ENCODE results near the gene PDE4D.

Gene PDE4D

GRCh38 chr5:59125011-59125961 lies 768.2 kb downstream of the PDE4D start:
- DNase-seq: no peak

DNA sequence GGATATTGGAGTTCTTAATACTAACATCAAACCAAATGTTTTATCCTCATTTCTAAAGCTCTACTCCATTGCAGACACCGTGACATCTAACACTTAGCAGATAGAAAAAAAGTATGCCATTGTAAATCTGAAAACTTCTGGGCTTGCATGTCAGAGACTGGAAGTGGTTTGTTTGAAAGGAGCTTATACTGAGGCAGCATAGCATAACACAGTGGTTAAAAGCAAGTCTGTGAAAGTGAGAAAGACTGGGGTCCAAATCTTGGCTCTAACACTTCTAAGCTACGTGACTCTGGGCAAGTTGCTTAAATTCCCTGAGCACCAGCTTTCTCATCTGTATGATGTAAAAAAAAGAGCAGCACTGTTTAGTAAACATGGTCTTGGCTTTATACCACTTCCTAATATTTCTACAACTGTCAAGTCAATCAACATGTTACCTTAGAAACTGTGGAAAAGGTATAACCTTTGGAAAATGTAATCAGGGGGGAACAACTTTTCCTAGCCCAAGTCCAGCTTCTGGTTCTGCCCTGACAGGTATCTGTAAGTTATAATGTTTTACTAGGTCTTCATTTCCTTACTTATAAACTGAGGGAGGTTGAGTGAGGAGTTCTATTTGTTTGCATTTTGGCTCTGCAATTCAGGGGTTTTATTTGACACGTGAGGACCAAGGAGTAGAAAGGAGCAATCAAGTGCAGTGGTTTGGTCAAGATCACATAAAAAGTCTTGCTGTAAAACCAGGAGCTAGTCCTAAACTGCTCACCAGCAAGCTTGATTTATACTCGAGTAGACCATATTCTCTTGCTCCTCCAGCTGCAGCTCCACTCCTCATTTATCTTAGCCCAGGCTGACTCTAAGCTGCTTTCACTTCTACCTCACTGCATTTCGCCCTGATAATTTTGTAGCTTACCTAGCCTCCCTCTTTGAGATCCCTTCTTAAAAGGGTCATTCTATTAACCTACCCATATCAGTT lies 769.6 kb downstream of the PDE4D start:
- DNase-seq: no peak

- DNase-seq: no peak
These were observed 774.0 kb downstream of the PDE4D start for GRCh38 chr5:59119480-59119879.

GRCh38 chr5:59117320-59117719 lies 776.2 kb downstream of the PDE4D start:
- no peak for DNase-seq

GRCh38 chr5:59116231-59116865 lies 777.2 kb downstream of the PDE4D start:
- DNase-seq: no peak

- DNase-seq: no peak
These were observed 778.2 kb downstream of the PDE4D start for GRCh38 chr5:59115345-59115744.

GRCh38 chr5:59109383-59109782 lies 784.1 kb downstream of the PDE4D start:
- DNase-seq: no peak

- DNase-seq: no peak
These were observed 785.8 kb downstream of the PDE4D start for GRCh38 chr5:59107692-59108091.

DNA sequence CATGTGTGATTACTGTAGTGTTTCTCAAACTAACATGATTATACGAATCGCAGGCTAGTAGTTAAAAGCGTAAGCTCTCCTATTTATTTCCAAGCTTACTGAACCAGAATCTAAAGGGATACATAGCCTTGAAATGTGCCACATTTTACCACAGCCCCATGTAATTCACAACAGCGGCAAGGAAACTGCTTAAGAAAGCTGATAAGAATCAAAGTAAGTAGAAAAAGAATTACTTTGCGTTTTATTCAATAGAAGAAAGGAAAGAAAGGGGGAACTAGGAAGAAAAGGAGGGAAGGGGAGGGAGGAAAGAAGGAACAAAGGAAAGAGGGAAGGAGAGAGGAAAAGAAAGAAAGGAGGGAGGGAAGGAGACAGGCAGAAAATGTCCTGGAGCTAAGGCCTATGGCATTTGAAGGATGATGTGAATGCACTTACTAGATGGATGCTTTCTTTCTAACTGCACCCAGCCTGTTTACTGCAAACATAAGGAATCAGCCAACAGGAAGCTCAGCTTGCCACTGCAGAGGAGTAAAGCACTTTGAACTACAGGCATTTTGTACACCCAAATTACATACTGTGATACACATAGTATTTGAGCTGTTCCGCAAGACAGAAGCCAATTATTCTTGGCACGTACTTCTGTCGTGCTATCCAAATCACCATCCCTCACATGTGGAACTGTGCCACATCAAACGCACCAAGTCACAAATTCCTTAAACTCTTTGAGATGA lies 789.0 kb downstream of the PDE4D start:
- DNase-seq: no peak

GRCh38 chr5:59103303-59103702 lies 790.2 kb downstream of the PDE4D start:
- DNase-seq: no peak

DNA sequence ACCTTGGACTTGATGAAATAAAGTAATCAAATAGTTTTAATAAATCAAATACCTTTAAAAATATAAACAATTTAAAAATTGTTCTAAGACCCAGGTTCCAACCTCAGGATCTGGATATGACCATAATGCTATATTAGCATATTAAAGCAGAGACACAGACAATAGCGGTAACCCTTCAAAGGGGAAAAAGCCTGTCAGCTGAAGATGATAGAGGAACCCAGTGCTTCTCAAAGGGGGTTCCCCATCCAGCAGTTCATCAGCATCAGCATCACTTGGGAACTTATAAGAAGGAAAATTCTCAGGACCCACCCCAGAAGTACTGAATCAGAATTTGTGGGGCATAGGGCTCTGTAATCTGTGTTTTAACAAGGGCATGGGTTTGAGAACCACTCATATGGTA lies 791.1 kb downstream of the PDE4D start:
- DNase-seq: no peak

DNA sequence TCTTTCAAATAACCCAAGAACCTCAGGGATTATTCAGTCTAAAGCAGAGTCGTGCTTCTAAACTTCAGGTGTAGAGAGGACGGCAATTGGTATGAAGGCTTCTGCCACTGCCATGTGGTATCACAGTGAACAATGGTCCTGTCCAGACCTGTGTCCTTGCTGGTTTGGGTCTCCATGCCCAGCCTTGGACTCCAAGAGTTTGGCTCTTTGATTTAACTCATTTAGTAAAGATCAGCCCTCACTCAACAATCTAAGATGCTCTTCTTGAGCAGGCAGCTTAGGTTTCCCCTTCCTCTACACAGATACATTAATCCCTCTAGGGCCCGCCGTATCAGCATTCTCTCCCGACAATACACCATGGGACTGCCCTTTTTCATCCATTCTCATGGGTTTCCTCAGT lies 792.7 kb downstream of the PDE4D start:
- no peak for DNase-seq

DNA sequence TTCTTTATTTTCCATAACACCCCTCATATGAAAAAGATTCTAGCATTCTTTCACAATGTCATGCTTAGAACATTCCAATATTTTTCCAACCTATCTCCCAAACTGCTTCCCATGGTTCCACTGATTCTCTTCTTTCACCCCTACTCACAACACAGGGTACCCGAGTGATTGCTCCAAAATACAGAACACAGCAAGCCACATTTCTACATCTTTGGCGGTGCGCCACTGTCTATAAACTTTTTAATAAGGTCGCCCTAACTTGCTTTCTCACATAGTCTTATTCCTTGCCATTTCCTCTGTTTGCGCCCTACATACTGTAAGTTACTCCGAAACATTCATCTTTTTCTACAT lies 793.6 kb downstream of the PDE4D start:
- no peak for DNase-seq

GRCh38 chr5:59099270-59099994 lies 794.1 kb downstream of the PDE4D start:
- no peak for DNase-seq

- no peak for DNase-seq
These were observed 794.8 kb downstream of the PDE4D start for GRCh38 chr5:59098743-59099142.

DNA sequence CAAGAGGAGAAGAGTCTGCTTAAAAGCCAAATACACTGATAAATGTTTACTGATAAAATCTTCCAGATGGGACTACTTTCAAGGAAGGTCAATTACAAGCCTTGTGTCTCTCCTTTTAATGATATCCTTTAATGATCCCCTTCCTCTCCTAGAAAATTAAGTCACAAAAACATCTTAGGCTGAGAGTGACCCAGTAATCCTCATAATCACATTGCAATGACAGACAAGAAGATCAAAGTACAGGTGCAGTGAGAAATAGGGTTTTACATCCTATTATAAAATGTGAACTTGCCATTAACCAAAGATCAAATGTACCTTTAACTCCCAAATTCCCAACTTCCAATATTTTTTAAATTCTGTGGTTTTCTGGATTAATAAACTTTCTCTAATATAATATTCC lies 795.8 kb downstream of the PDE4D start:
- no peak for DNase-seq

- no peak for DNase-seq
These were observed 796.4 kb downstream of the PDE4D start for GRCh38 chr5:59097116-59097515.

- no peak for DNase-seq
These were observed 798.0 kb downstream of the PDE4D start for GRCh38 chr5:59095480-59095879.

DNA sequence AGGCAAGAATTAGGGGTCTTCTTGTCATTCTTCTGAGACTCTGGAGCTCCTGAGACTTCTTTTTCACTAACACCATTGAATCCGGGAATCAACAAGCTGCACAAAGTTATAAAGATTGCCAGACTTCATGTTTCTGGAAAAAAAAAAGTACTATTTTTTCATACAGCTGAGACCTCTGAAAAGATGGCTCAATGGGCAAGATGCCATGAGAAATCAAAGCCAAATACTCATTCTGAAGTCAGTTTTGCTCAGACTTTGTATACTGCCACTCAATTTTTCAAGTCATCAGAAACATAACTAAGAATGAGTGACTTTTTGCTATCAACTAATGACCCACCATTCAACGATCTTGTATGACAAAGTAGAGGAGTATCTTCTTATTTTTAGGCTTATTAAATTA lies 798.7 kb downstream of the PDE4D start:
- no peak for DNase-seq

- DNase-seq: no peak
These were observed 800.2 kb downstream of the PDE4D start for GRCh38 chr5:59093329-59093728.

DNA sequence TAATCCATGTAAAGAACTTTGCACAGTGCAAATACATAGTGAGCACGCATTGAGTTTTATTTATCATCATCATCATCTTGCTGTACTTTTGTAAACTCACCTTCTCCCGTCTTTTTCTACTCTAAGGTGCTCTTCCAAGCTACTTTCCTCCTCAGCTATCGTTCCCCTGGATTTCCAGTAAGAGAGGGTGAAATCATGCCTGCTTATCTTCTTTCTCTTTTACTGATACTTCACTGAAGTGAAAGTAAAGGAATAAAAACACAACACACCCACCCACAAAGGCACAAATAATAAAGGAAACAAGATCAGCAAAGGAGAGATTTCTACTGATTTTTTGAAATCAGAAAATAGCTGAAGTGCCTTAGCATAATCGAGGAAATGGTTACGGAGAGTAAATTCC lies 800.8 kb downstream of the PDE4D start:
- no peak for DNase-seq

GRCh38 chr5:59091965-59092364 lies 801.6 kb downstream of the PDE4D start:
- no peak for DNase-seq
